Kidney (tissue), 14 donors: ENCODE data around the gene DDX20. TPM values are rescaled to one million over a fixed set of nuclear protein-coding genes. Genes with fewer than 3 reads are reported as not detected.

Experiments
- DNase-seq, 5 donors: peaks; one replicate each; pipeline ENCODE4 v3.0.0-alpha.2; 2013 to 2020
- FAIRE-seq: peaks from 2 replicates; lab custom pipeline; 2012; peaks lifted over from hg19 to GRCh38; lab: Jason Lieb, UNC
- H3K27ac ChIP-seq, 2 donors: one replicate each; pipeline ENCODE4 v1.7.0; 2013; ENCODE audit warnings: low read depth in 2 of 2, low read length in 2 of 2, inconsistent platforms in 1 of 2
- H3K27me3 ChIP-seq: one replicate; pipeline ENCODE4 v1.7.1; 2013; ENCODE audit warnings: low read length, inconsistent platforms; ENCODE audit not compliant: control insufficient read depth, insufficient read depth
- H3K36me3 ChIP-seq, 3 donors: one replicate each; pipeline versions ENCODE4 v1.7.0 to v1.7.1; 2013; ENCODE audit warnings: low read length in 3 of 3, control low read depth in 1 of 3, inconsistent platforms in 1 of 3; ENCODE audit not compliant: insufficient read depth in 3 of 3, control insufficient read depth in 2 of 3
- H3K4me1 ChIP-seq, 3 donors: one replicate each; pipeline versions ENCODE4 v1.7.0 to v1.7.1; 2013; ENCODE audit warnings: low read length in 3 of 3, inconsistent platforms in 1 of 3, low read depth in 1 of 3; ENCODE audit not compliant: control insufficient read depth in 2 of 3, insufficient read depth in 2 of 3
- H3K4me3 ChIP-seq, 3 donors: one replicate each; pipeline versions ENCODE4 v1.7.0 to v1.8.1; 2013; ENCODE audit warnings: low read length in 3 of 3, control low read depth in 1 of 3, inconsistent platforms in 1 of 3
- H3K9ac ChIP-seq, 3 donors: one replicate each; pipeline versions ENCODE4 v1.7.0 to v1.7.1; 2013; ENCODE audit warnings: low read length in 3 of 3, control low read depth in 1 of 3, inconsistent platforms in 1 of 3
- H3K9me3 ChIP-seq, 3 donors: one replicate each; pipeline versions ENCODE4 v1.7.0 to v1.7.1; 2013; ENCODE audit warnings: low read length in 3 of 3, control low read depth in 1 of 3, inconsistent platforms in 1 of 3; ENCODE audit not compliant: control insufficient read depth in 2 of 3, insufficient read depth in 1 of 3
- intact Hi-C: fragments of 100-400 bp; cut with DNase I; formaldehyde crosslinking; loops from one replicate; pipeline ENCODE4 v1.11.1; 2022
- polyA plus RNA-seq: library from polyadenylated mRNA; stranded (reverse); fragments of 350-450 nt; fragmentation: Illumina TruSeq; extraction: RNeasy Lipid Tissue Mini Kit (QIAGEN cat#74804); gene quantifications from one replicate; pipeline ENCODE4 v1.2.3, GENCODE V29; 2014; ENCODE audit warnings: low read depth, low replicate concordance; ENCODE audit not compliant: insufficient read depth
- total RNA-seq: library from RNA; stranded (reverse); fragmentation: NEBNext Ultra II Directional; extraction: Animal tissue kit (Norgen Biotek cat#: 25700); gene quantifications from one replicate; pipeline ENCODE4 v1.2.1, GENCODE V29; 2021
- TF ChIP-seq, protein P1 (sequence below): IDR thresholded peaks from 3 replicates; pipeline ENCODE4 v1.5.1; 2012; ENCODE audit warnings: mild to moderate bottlenecking, moderate library complexity, borderline replicate concordance; ENCODE audit not compliant: insufficient read depth; ENCODE audit errors: extremely low read depth
- donor health status: control.
- donor health status: control.
- donor health status: control.
- donor health status: control.
- donor health status: control.
- donor health status: DM: yes; HTN: yes; CAD: no.
- donor health status: Normal renal cell carcinoma (clear cell type).

The DDX20 gene
- total and polyA plus RNA-seq, 2 donors from 2014 or later, result 5.5 to 9.6 TPM

GRCh38 chr1:111720977-111721786 is 34.5 kb upstream of the DDX20 start:
- Histone ChIP-seq H3K36me3 (no peaks in the 10 kb centered on the region), H3K27ac (no peak overlapping the region), H3K9ac (no peak overlapping the region), H3K4me3 (no peak overlapping the region), H3K9me3 (no peaks in the 10 kb centered on the region), H3K27me3 (no peaks in the 10 kb centered on the region), H3K4me1 (no peaks in the 10 kb centered on the region)
- TF ChIP-seq, protein P1, sequence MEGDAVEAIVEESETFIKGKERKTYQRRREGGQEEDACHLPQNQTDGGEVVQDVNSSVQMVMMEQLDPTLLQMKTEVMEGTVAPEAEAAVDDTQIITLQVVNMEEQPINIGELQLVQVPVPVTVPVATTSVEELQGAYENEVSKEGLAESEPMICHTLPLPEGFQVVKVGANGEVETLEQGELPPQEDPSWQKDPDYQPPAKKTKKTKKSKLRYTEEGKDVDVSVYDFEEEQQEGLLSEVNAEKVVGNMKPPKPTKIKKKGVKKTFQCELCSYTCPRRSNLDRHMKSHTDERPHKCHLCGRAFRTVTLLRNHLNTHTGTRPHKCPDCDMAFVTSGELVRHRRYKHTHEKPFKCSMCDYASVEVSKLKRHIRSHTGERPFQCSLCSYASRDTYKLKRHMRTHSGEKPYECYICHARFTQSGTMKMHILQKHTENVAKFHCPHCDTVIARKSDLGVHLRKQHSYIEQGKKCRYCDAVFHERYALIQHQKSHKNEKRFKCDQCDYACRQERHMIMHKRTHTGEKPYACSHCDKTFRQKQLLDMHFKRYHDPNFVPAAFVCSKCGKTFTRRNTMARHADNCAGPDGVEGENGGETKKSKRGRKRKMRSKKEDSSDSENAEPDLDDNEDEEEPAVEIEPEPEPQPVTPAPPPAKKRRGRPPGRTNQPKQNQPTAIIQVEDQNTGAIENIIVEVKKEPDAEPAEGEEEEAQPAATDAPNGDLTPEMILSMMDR, result no peak
- DNase-seq (no peak), FAIRE-seq (no peak)
- intact Hi-C loops, result no loop called here

- TF ChIP-seq, protein P1, result no peak
- Histone ChIP-seq H3K27me3 (no peaks in the 10 kb centered on the region), H3K4me1 (no peaks in the 10 kb centered on the region), H3K36me3 (no peaks in the 10 kb centered on the region), H3K9ac (no peak overlapping the region), H3K9me3 (no peaks in the 10 kb centered on the region), H3K27ac (no peak overlapping the region), H3K4me3 (no peak overlapping the region)
- DNase-seq (peak in 1 of 5 donors; percentile 13), FAIRE-seq (no peak)
- intact Hi-C loops, result no loop called here
Measured at GRCh38 chr1:111723091-111723806, 32.5 kb upstream of the DDX20 start.

DNA sequence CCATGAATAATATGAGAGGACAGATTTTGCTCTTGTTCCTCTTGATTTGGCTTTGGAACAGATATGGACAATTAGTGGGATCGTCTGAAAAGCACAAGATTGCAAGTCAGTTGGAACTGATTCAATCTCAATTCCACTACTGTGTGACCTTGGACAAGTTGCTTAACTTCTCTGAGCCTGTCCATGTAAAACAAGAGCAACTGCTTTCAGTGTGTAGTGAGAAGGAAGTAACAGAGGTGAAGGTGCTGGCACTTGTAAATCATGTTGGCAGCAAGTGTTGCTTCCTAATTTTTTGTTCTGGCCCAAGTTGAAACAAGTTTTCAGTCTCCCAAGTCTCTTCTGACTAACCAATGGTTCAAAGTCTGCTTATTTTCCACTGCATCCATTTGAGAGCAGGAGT is 31.8 kb upstream of the DDX20 start:
- no peaks in the 10 kb centered on the region for H3K27me3 ChIP-seq
- DNase-seq (no peak), FAIRE-seq (no peak)
- H3K9me3 ChIP-seq, result no peaks in the 10 kb centered on the region
- no peaks in the 10 kb centered on the region for H3K36me3 ChIP-seq
- no peak overlapping the region for H3K4me3 ChIP-seq
- H3K4me1 ChIP-seq, result no peaks in the 10 kb centered on the region
- H3K27ac ChIP-seq, result no peak overlapping the region
- no peak overlapping the region for H3K9ac ChIP-seq
- TF ChIP-seq, protein P1, result no peak
- intact Hi-C loops, result no loop called here
